Fibroblast of skin of right biceps (primary cell): ENCODE data around the gene DUOXA2.
"Not testable (repeated sequence)": the region's sequence is repeated elsewhere in the genome, so short reads cannot be mapped to it uniquely, and the experiment has no call there.

Experiments used
- DNase-seq: peaks from one replicate; pipeline ENCODE4 v3.0.0-alpha.2; 2013

DUOXA2 gene

GRCh38 chr15:45097466-45097865 lies 16.7 kb upstream of the DUOXA2 start:
- DNase-seq = no peak

- no peak for DNase-seq
Measured at GRCh38 chr15:45099549-45100165, 14.5 kb upstream of the DUOXA2 start.

DNA sequence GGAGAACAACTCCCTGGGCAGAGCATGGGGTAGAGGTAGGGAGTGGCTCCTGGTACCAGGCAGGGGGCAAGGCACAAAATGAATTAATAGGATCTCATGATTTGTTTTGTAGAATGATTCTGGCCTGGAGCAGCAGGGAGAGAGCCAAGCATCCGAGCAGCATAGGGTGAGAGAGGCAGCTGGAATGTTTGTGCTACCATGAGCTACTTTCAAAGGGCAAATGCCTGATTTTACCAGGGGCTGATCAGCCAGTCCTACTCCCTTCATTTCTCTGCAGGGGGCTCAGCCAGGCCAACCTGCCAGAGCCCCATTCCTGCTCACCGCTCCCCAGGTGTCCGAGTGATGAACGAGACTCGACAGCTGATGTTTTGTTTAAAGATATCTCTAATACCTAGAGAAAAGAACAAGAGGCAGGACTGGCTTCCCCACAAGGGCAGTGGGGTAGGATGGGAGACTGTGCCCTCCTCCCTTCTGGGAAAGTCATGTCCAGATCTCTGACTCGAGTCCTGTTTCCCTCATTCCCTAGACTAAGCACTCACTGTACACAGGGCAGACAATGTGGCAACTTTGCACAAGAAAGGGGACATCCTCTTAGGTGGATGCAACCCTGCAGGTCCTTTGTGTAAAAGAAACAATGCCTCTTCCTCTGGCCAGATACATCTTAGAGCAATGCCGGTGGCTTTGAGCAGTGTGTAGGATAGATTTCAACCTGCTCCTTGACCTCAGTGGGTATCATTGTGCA lies 13.1 kb upstream of the DUOXA2 start:
- DNase-seq = no peak

DNA sequence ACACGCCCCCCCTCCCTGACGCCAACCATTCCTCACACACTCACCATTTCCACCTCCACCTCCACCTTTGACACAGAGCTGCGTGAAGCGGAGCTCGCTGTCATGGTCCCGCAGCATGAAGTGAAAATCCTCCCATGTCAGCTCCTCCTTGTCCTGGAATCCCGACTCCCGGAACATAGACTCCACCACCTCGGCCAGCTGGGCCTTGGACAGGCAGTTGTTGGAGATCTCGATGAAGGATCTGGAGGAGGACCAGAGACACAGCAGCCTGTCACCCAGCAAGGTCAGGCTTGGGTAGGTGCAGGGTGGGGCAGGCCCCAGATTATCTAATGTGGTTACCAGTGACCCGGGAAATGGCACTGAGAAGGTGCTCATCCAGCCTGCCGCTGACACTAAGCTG lies 12.4 kb upstream of the DUOXA2 start:
- DNase-seq = no peak

DNA sequence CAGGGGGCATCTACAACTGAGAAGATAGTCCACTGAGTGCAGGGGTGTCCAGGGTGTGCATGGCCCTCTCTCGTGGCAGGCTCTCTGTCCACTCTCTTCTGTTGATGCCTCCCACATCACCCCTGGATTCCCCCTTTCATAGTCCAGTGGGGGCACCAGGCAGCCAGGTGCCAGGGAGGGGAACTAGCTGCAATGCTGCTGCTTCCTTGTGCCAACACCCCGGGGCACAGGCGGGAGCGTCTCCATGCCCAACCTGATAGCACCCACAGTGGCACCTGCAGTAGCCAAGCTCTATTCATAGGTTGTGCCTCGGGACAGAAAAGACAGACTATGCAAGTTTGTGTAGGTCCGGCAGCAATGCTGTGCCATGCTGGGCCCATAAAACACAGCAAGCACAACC lies 11.9 kb upstream of the DUOXA2 start:
- no peak for DNase-seq

DNA sequence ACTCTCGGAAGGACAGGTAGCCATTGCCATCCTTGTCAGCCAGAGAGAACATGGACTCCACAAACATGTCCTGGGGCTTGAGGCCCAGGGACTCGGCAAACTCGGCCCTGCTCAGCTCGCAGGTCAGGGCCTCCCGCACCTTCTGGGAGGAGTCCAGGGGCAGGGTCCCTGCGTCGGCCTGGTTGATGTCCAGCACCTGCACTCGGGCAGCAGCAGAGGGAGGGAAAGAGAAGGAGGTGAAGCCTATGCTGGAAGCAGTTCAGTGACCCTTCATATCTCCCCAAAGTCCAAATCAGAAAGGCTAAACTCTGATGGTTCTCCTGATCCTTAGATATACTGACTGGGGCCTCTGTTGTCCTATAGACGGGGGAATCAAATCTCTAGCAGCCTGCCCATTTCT lies 10.0 kb upstream of the DUOXA2 start:
- DNase-seq = not testable (repeated sequence)

DNA sequence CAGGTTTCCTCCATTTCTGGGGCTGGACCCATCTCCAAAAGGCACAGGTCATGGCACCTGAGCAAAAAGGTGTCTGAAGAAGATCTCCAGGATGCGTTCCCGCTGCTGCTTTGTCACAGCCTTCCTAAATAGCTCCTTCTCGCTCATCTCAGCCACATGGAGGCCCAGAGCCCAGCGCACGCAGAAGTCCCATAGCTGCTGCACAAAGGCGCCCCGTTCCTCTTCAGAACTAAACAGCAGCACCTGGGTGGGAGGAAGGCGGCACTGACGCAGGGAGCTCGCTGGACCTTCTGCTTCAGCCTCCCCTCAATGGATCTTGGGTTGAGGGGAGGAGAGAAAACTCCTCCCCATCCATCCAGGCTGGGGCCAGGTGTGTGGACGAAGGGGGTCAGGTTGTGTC lies 8.5 kb upstream of the DUOXA2 start:
- DNase-seq = no peak

GRCh38 chr15:45106002-45106790 lies 7.9 kb upstream of the DUOXA2 start:
- DNase-seq = no peak

DNA sequence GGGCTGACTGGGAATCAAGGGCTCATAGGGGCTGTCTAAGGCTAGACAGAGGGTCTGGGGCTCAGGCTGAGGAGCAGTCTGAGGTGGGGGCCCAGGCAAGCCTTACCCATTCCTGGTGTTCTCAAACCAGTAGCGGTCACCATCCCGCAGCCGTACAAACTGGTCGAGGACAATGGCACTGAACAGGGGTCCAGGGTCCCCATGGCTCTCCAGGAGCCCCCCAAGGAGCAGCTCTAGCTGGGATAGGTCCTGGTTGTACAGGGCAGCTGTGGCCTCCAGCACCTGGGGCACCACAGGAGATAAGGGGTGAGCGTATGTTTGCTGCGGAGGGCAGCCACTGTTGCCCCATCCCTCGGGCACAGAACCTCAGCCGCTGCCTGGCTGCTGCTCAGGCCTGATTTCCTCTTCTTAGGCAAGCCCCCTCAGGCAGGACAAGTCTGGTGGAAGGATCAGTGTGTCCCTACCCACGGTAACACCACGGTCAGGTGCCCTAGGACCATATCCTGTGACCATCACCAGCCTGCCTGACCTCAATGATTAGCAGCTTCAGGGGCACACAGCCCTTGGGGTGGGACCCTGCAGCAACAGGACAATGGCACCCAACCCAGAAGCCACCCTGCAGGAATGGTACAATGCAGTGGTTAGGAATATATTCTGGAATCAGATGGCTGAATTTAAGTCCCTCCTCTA lies 6.0 kb upstream of the DUOXA2 start:
- DNase-seq = no peak

- no peak for DNase-seq
Measured at GRCh38 chr15:45110256-45110820, 3.8 kb upstream of the DUOXA2 start.

DNA sequence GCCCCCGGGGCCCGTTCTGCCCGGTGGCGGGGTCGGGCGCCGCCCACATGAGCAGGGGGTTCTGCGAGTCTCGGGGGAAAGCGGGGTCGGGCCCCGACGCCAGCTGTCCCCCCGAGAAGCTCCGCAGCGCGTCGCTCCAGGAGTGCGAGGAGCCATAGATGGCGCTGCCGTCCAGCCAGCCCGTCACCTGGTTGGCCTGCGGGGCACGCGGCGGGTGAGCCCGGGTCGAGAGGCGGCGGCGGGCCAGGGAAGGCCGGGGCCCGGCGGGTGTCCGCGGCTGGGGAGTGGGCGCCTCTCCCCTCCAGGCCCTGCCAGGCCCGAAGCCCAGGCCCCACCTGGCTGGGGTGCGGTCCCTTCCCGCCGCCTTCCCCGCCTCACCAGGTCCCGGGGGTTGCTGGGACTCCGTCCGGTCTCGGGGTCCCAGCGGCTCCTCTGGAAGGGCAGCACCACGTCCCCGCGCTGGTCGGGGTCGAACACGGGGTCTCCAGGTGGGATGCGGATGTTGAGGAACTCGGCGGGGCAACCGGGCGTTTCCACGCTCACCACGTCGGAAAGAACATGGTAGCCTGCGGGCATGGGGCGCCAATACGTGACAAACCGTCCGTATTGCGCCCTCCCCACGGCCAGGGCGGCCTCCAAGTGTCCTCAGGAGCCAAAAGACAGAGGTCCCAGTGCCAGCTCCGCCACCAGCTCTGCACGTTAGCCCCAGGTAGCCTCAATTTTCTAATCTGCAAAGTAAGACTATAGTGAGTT lies 2.6 kb upstream of the DUOXA2 start:
- DNase-seq = no peak

DNA sequence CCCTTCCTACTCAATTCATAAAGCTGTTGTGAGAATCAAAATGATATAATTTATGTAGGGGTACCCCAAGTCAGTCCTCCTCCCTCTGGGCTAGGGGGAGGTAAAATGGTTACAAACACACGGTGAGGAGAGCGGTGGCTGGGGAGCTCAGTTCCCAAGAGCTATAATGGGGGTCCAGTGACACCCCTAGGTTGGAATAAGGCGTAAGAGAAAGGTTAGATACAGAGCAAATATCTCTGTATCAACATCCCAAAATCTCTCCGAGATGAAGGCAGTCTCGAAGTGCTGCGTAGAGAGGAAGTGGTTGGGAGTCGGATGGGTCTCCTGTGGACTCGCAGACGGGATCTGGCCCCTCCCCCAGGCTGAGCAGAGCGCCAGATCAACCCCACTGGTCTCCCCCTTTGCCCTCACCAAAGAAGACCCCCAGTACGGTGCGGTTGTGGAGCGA lies 2.0 kb upstream of the DUOXA2 start:
- no peak for DNase-seq

GRCh38 chr15:45112591-45113379 lies 1.3 kb upstream of the DUOXA2 start:
- no peak for DNase-seq

DNA sequence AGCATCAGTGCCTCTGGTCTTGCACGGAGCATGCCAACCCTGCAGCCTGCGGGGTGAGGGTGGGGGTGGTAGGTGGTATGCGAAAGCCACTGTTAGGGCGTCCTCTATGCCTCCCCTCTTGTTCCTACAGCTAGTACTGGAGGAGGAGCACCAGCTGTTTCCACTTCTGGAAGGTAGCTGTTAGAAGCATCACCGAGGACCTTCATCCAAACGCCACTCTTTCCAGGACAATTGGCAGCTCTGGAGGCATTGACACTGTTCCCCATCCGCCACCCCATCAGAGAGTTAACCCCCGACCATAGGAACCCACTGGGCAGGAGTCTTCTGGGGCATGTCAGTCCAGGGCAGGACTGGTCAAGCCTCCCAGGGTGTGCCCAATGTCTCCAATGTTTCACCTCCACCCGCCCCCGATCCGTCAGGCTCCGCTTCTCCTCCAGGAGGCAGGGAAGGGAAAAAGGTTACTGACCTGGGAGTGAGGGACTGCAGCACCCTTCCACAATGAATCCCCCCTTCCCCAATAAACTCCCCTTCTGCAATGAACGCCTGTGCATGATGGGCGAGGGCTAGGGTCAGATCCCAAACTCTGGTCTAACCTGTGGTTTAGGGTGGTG lies 641 bp upstream of the DUOXA2 start:
- no peak for DNase-seq

DNA sequence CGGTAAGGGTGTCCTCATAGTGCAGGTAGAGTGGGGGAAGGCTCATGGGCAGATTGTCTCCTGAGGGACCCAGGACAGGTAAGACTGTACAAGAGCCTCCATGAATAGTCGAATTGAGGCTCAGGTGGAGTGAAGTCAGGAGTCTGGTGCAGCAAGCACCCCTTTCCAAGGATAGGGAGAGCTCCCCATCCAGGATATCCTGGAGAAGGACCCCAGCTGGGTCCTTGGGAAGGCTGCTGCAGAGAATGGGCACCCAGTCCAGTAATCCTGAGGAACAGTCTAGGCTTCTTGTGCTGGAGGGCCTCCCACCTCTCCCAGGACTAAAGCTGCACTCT lies 592 bp downstream of the DUOXA2 start:
- no peak for DNase-seq

DNA sequence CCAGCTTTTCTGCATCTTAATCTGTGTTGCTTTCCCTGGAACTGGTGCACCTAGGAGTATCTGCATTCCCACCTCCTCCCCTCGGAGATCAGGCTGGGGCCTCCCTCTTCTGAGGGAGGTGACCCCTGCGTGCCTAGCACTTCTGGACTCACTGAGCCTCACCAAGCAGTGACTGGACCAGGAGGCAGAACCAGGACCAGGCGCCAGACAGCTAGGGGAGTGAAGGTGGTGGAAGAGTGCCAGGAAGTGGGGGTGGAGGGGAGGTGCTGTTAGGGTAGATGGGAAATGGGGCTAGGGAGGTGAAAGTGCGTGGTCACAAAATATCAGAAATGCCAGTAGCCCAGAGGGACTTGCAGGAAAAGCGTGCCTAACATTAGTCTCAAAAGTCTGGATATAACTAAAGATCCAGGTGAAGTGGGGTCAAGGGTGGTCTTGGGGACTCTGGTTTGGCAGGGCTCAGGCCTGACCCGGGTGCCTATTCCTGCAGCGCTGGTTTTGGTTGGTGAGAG lies 1.2 kb downstream of the DUOXA2 start:
- DNase-seq = no peak

DNA sequence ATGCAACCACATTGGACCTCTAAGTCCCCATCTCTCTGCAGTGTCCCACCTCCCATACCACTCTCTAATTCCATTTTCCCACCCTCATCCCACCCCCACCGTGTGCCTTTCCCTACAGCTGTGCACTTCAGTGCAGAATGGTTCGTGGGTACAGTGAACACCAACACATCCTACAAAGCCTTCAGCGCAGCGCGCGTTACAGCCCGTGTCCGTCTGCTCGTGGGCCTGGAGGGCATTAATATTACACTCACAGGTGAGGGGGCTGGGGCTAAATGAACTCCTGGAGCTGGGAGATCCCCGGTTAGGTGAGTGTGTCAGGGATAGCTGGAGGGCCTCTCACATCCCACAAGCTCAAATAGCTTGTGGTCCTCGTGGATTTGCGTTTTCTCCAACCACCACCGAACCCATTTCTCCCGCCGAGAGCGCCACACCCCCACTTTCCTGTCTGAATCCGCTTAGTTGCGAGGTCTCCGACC lies 1.9 kb downstream of the DUOXA2 start:
- no peak for DNase-seq

GRCh38 chr15:45116482-45117307 lies 2.6 kb downstream of the DUOXA2 start:
- no peak for DNase-seq

GRCh38 chr15:45117308-45118130 lies 3.4 kb downstream of the DUOXA2 start:
- DNase-seq = no peak
